Measurements from ENCODE around the gene CEP95.
"Not testable (repeated sequence)": the region's sequence is repeated elsewhere in the genome, so short reads cannot be mapped to it uniquely, and the experiment has no call there.

Gene CEP95

DNA sequence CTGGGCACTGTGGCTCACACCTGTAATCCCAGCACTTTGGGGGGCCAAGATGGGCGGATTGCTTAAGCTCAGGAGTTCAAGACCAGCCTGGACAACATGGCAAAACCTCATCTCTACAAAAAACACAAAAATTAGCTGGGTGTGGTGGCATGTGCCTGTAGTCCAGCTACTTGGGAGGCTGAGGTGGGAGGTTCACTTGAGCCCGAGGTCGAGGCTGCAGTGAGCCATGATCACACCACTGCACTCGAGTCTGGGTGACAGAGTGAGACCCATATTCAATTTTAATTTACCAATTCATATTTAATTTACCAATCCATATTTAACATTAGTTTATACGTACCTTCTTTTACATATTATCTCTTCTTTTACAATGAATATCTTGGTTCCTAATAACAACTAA, 11.5 kb upstream of the CEP95 start:
- not testable (repeated sequence) for H4K12ac ChIP-seq (ENCODE audit: low read depth, low read length); H3K79me2 ChIP-seq (ENCODE audit: control insufficient read depth, insufficient read depth, low read length, poor library complexity); H2BK5ac ChIP-seq (ENCODE audit: low read depth, low read length, poor library complexity); H3K4ac ChIP-seq (ENCODE audit: low read depth, low read length); H3K4me1 ChIP-seq (ENCODE audit: control insufficient read depth in 1 of 2, insufficient read depth in 2 of 2, low read length in 2 of 2); H3K79me1 ChIP-seq (ENCODE audit: low read length); DNase-seq; H3K27me3 ChIP-seq (ENCODE audit: insufficient read depth, low read length); H4K91ac ChIP-seq (ENCODE audit: low read depth, low read length); H2BK120ac ChIP-seq (ENCODE audit: insufficient read depth, low read length, poor library complexity); H3K23ac ChIP-seq (ENCODE audit: low read length); H2AK5ac ChIP-seq (ENCODE audit: low read length); H3K4me3 ChIP-seq (ENCODE audit: low read depth, low read length); H3K9me3 ChIP-seq (ENCODE audit: insufficient read depth, low read depth, low read length); H3K18ac ChIP-seq (ENCODE audit: low read length); H3K27ac ChIP-seq (ENCODE audit: low read depth, low read length); H3K9ac ChIP-seq (ENCODE audit: low read length); H4K8ac ChIP-seq (ENCODE audit: low read depth, low read length); H3K14ac ChIP-seq (ENCODE audit: low read length); H2AFZ ChIP-seq (ENCODE audit: insufficient read depth, low read length, poor library complexity); H3K36me3 ChIP-seq (ENCODE audit: control insufficient read depth in 1 of 2, insufficient read depth in 2 of 2, low read length in 2 of 2); H3K4me2 ChIP-seq (ENCODE audit: low read length); H2BK12ac ChIP-seq (ENCODE audit: low read length)
- WGBS (ENCODE audit: extremely low coverage, insufficient coverage, insufficient read length) = 100% methylated on average over 1 of the region's 5 CpGs

- Histone ChIP-seq H3K79me1 (ENCODE audit: low read length) (peaks cover 4% of the 10 kb centered on the region), H3K79me2 (ENCODE audit: control insufficient read depth, insufficient read depth, low read length, poor library complexity) (peaks cover 3% of the 10 kb centered on the region), H3K4me1 (ENCODE audit: control insufficient read depth in 1 of 2, insufficient read depth in 2 of 2, low read length in 2 of 2) (peaks cover 2 to 3% of the 10 kb centered on the region in 2 experiments), H3K23ac (ENCODE audit: low read length) (no peak overlapping the region), H3K4me3 (ENCODE audit: low read depth, low read length) (peak overlapping the region; percentile 77), H4K12ac (ENCODE audit: low read depth, low read length) (peak overlapping the region; percentile 4), H4K91ac (ENCODE audit: low read depth, low read length) (no peak overlapping the region), H3K9ac (ENCODE audit: low read length) (peak overlapping the region; percentile 66), H3K14ac (ENCODE audit: low read length) (peak overlapping the region; percentile 26), H4K8ac (ENCODE audit: low read depth, low read length) (peak overlapping the region; percentile 30), H3K4ac (ENCODE audit: low read depth, low read length) (peak overlapping the region; percentile 27), H3K27ac (ENCODE audit: low read depth, low read length) (peak overlapping the region; percentile 11), H2AFZ (ENCODE audit: insufficient read depth, low read length, poor library complexity) (peak overlapping the region; percentile 24), H3K4me2 (ENCODE audit: low read length) (peak overlapping the region; percentile 76), H2BK120ac (ENCODE audit: insufficient read depth, low read length, poor library complexity) (no peak overlapping the region), H3K27me3 (ENCODE audit: insufficient read depth, low read length) (no peaks in the 10 kb centered on the region), H2BK12ac (ENCODE audit: low read length) (no peak overlapping the region), H3K36me3 (ENCODE audit: control insufficient read depth in 1 of 2, insufficient read depth in 2 of 2, low read length in 2 of 2) (peaks cover 4 to 16% of the 10 kb centered on the region in 2 experiments), H2AK5ac (ENCODE audit: low read length) (no peak overlapping the region), H2BK5ac (ENCODE audit: low read depth, low read length, poor library complexity) (no peak overlapping the region), H3K18ac (ENCODE audit: low read length) (peak overlapping the region; percentile 30), H3K9me3 (ENCODE audit: insufficient read depth, low read depth, low read length) (no peaks in the 10 kb centered on the region)
- WGBS (ENCODE audit: extremely low coverage, insufficient coverage, insufficient read length) = no CpG with 5 or more reads among the region's 20 CpGs
- DNase-seq = peak in 1 of 2 donors; percentile 42
Measured at GRCh38 chr17:64496348-64496785, 10.4 kb upstream of the CEP95 start.

DNA sequence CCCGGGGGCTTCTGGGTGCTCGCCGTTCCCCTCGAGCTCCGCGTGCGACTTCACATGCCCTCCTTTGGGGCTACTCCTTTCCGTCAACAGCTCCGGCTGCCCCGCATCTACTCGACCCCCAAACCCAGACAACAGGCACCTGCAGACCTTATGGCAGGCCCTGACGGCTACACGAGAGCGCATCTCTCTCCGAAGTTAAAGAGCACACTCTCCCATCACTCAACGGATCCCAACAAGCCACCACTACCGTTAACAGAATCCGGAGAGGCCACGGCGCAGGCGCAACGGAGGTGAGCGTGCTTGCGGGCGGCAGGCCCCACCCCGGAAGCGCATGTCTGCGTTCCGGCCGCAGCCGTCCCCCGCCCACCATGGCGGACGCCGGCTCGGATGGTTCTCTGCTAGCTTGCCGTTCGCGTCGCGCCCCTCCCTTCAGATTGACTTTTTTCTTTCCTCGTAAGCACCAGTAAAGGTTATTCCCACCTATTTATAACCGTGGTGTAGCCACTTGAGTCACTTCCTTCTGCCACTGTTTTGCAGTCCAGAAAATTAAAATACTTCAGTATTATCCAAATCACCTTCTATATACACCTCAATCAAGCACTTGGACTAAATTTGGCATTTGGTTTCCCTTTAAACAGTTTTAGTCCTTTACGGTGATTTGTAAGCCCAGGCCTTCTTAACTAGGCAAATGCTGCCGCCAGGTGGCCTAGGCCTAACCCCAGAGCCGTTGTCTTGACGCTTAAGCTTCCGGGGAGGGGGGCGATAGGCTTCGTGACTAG, 9.8 kb upstream of the CEP95 start, which contains the start of gene POLG2:
POLG2 (minus strand) TSS at position 269 of the 779 bp plus-strand sequence; CDS start at position 183, 86 bp downstream.
- H4K12ac ChIP-seq (ENCODE audit: low read depth, low read length) = peak within 1 kb of the TSS; percentile 4
- H3K79me1 ChIP-seq (ENCODE audit: low read length) = peaks cover 4% of the 10 kb centered on the region
- H2AFZ ChIP-seq (ENCODE audit: insufficient read depth, low read length, poor library complexity) = peak within 1 kb of the TSS; percentile 27
- H3K4ac ChIP-seq (ENCODE audit: low read depth, low read length) = peak within 1 kb of the TSS; percentile 27
- no peaks in the 10 kb centered on the region for H3K27me3 ChIP-seq (ENCODE audit: insufficient read depth, low read length)
- no peak within 1 kb of the TSS for H2BK5ac ChIP-seq (ENCODE audit: low read depth, low read length, poor library complexity)
- no peak within 1 kb of the TSS for H4K91ac ChIP-seq (ENCODE audit: low read depth, low read length)
- H3K9ac ChIP-seq (ENCODE audit: low read length) = peak within 1 kb of the TSS; percentile 74
- peak within 1 kb of the TSS; percentile 77 for H3K4me3 ChIP-seq (ENCODE audit: low read depth, low read length)
- peak; percentile 94 to 97 for DNase-seq
- peak within 1 kb of the TSS; percentile 26 for H3K14ac ChIP-seq (ENCODE audit: low read length)
- no peak within 1 kb of the TSS for H2AK5ac ChIP-seq (ENCODE audit: low read length)
- H3K23ac ChIP-seq (ENCODE audit: low read length) = no peak within 1 kb of the TSS
- H2BK120ac ChIP-seq (ENCODE audit: insufficient read depth, low read length, poor library complexity) = no peak within 1 kb of the TSS
- peak within 1 kb of the TSS; percentile 77 for H3K27ac ChIP-seq (ENCODE audit: low read depth, low read length)
- no CpG with 5 or more reads among the region's 50 CpGs for WGBS (ENCODE audit: extremely low coverage, insufficient coverage, insufficient read length)
- H3K18ac ChIP-seq (ENCODE audit: low read length) = peak within 1 kb of the TSS; percentile 30
- H4K8ac ChIP-seq (ENCODE audit: low read depth, low read length) = peak within 1 kb of the TSS; percentile 30
- peaks cover 3% of the 10 kb centered on the region for H3K79me2 ChIP-seq (ENCODE audit: control insufficient read depth, insufficient read depth, low read length, poor library complexity)
- peaks cover 5 to 22% of the 10 kb centered on the region in 2 experiments for H3K36me3 ChIP-seq (ENCODE audit: control insufficient read depth in 1 of 2, insufficient read depth in 2 of 2, low read length in 2 of 2)
- H3K4me2 ChIP-seq (ENCODE audit: low read length) = peak within 1 kb of the TSS; percentile 76
- peaks cover 2 to 3% of the 10 kb centered on the region in 2 experiments for H3K4me1 ChIP-seq (ENCODE audit: control insufficient read depth in 1 of 2, insufficient read depth in 2 of 2, low read length in 2 of 2)
- no peaks in the 10 kb centered on the region for H3K9me3 ChIP-seq (ENCODE audit: insufficient read depth, low read depth, low read length)
- H2BK12ac ChIP-seq (ENCODE audit: low read length) = no peak within 1 kb of the TSS

DNA sequence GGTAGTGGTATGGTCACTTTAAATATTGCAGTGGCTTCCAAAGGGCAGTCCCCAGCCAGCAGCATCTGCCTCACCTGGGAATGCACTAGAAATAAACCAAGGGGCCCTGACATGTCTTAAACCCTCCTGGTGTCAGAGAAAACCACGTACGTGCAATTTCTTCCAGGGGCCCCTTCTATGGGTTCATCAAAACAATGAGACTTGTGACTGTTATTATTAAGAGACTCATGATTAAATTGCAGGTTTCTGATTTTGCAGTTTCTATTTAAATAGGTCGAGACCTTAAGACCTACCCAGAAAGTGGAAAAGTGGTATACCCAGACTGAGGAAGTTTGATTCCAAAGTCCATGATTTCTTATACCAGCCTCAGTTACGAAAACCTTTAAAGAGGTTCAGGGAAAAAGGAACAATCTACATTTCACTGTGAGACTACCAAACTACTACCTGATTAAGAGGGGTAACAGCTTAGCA, 9.2 kb upstream of the CEP95 start:
- peak overlapping the region; percentile 30 for H4K8ac ChIP-seq (ENCODE audit: low read depth, low read length)
- H3K23ac ChIP-seq (ENCODE audit: low read length) = no peak overlapping the region
- peak overlapping the region; percentile 27 for H2AFZ ChIP-seq (ENCODE audit: insufficient read depth, low read length, poor library complexity)
- peak overlapping the region; percentile 17 for H3K4ac ChIP-seq (ENCODE audit: low read depth, low read length)
- peak overlapping the region; percentile 77 for H3K27ac ChIP-seq (ENCODE audit: low read depth, low read length)
- H3K4me1 ChIP-seq (ENCODE audit: control insufficient read depth in 1 of 2, insufficient read depth in 2 of 2, low read length in 2 of 2) = peaks cover 2 to 3% of the 10 kb centered on the region in 2 experiments
- no peak overlapping the region for H2BK120ac ChIP-seq (ENCODE audit: insufficient read depth, low read length, poor library complexity)
- H3K9ac ChIP-seq (ENCODE audit: low read length) = peak overlapping the region; percentile 74
- no peak overlapping the region for H4K12ac ChIP-seq (ENCODE audit: low read depth, low read length)
- H3K27me3 ChIP-seq (ENCODE audit: insufficient read depth, low read length) = no peaks in the 10 kb centered on the region
- H3K4me3 ChIP-seq (ENCODE audit: low read depth, low read length) = peak overlapping the region; percentile 54
- no CpG with 5 or more reads among the region's 4 CpGs for WGBS (ENCODE audit: extremely low coverage, insufficient coverage, insufficient read length)
- no peak overlapping the region for H4K91ac ChIP-seq (ENCODE audit: low read depth, low read length)
- no peak overlapping the region for H3K14ac ChIP-seq (ENCODE audit: low read length)
- DNase-seq = no peak
- H3K36me3 ChIP-seq (ENCODE audit: control insufficient read depth in 1 of 2, insufficient read depth in 2 of 2, low read length in 2 of 2) = peaks cover 5 to 27% of the 10 kb centered on the region in 2 experiments
- H3K9me3 ChIP-seq (ENCODE audit: insufficient read depth, low read depth, low read length) = no peaks in the 10 kb centered on the region
- no peak overlapping the region for H2BK12ac ChIP-seq (ENCODE audit: low read length)
- H2BK5ac ChIP-seq (ENCODE audit: low read depth, low read length, poor library complexity) = no peak overlapping the region
- H3K18ac ChIP-seq (ENCODE audit: low read length) = no peak overlapping the region
- H3K79me2 ChIP-seq (ENCODE audit: control insufficient read depth, insufficient read depth, low read length, poor library complexity) = peaks cover 3% of the 10 kb centered on the region
- H3K79me1 ChIP-seq (ENCODE audit: low read length) = peaks cover 4% of the 10 kb centered on the region
- H3K4me2 ChIP-seq (ENCODE audit: low read length) = peak overlapping the region; percentile 76
- no peak overlapping the region for H2AK5ac ChIP-seq (ENCODE audit: low read length)
